Muscle layer of duodenum (tissue), 2 donors: ENCODE measurements around the gene DCTD.
A peak's percentile ranks its signal among the peaks of the same experiment; 100 is the strongest.

Experiments
- H3K27ac ChIP-seq: one replicate; pipeline ENCODE4 v1.7.0; 2013; ENCODE audit warnings: mild to moderate bottlenecking, low read length
- H3K27me3 ChIP-seq: one replicate; pipeline ENCODE4 v1.7.0; 2013; ENCODE audit warnings: low read depth, mild to moderate bottlenecking, control low read depth, low read length
- H3K36me3 ChIP-seq, 2 donors: one replicate each; pipeline ENCODE4 v1.7.0; 2013; ENCODE audit warnings: low read length in 2 of 2, control low read depth in 1 of 2, mild to moderate bottlenecking in 1 of 2; ENCODE audit not compliant: insufficient read depth in 2 of 2, control insufficient read depth in 1 of 2
- H3K4me1 ChIP-seq, 2 donors: one replicate each; pipeline ENCODE4 v1.7.0; 2013; ENCODE audit warnings: low read length in 2 of 2, mild to moderate bottlenecking in 2 of 2, control low read depth in 1 of 2, moderate library complexity in 1 of 2; ENCODE audit not compliant: insufficient read depth in 2 of 2, control insufficient read depth in 1 of 2
- H3K4me3 ChIP-seq, 2 donors: one replicate each; pipeline ENCODE4 v1.7.0; 2013; ENCODE audit warnings: low read length in 2 of 2, low read depth in 1 of 2, mild to moderate bottlenecking in 1 of 2
- H3K9me3 ChIP-seq, 2 donors: one replicate each; pipeline ENCODE4 v1.7.0; 2013; ENCODE audit warnings: low read length in 2 of 2, control low read depth in 1 of 2, mild to moderate bottlenecking in 1 of 2; ENCODE audit not compliant: control insufficient read depth in 1 of 2
- donor health status: healthy.

The DCTD gene

GRCh38 chr4:182888891-182889290, 28.3 kb downstream of the DCTD start:
- Histone ChIP-seq H3K9me3 (peaks cover 0 to 7% of the 10 kb centered on the region in 2 donors), H3K27ac (no peak overlapping the region), H3K4me3 (no peak overlapping the region), H3K36me3 (peaks cover 50 to 54% of the 10 kb centered on the region in 2 donors), H3K4me1 (peaks cover 0 to 13% of the 10 kb centered on the region in 2 donors), H3K27me3 (no peaks in the 10 kb centered on the region)

- peaks cover 0 to 16% of the 10 kb centered on the region in 2 donors for H3K4me1 ChIP-seq
- no peaks in the 10 kb centered on the region for H3K27me3 ChIP-seq
- H3K36me3 ChIP-seq: peaks cover 37 to 42% of the 10 kb centered on the region in 2 donors
- peaks cover 0 to 7% of the 10 kb centered on the region in 2 donors for H3K9me3 ChIP-seq
- H3K27ac ChIP-seq: no peak overlapping the region
- no peak overlapping the region for H3K4me3 ChIP-seq
These were observed 30.4 kb downstream of the DCTD start for GRCh38 chr4:182886768-182887167.

GRCh38 chr4:182886205-182886604, 31.0 kb downstream of the DCTD start:
- peaks cover 0 to 18% of the 10 kb centered on the region in 2 donors for H3K4me1 ChIP-seq
- peaks cover 0 to 7% of the 10 kb centered on the region in 2 donors for H3K9me3 ChIP-seq
- no peak overlapping the region for H3K4me3 ChIP-seq
- no peak overlapping the region for H3K27ac ChIP-seq
- peaks cover 34 to 39% of the 10 kb centered on the region in 2 donors for H3K36me3 ChIP-seq
- no peaks in the 10 kb centered on the region for H3K27me3 ChIP-seq

DNA sequence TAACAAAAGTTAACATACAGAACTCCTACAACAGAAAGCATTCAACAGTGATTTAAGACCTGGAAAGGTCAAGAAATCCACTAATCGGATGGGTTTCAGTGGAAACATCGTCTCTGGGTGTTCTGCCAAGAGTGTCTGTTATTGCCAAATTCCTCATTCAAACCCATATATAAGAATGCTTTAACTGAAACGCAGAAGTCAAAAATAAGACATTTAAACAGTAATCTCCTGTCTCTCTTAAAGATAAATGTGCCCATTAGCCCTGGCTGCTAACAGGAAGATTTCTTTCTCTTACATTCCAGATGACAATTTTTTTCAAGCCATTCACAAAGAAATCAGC, 31.5 kb downstream of the DCTD start:
- H3K4me3 ChIP-seq: no peak overlapping the region
- peaks cover 0 to 23% of the 10 kb centered on the region in 2 donors for H3K4me1 ChIP-seq
- peaks cover 0 to 7% of the 10 kb centered on the region in 2 donors for H3K9me3 ChIP-seq
- peaks cover 29 to 34% of the 10 kb centered on the region in 2 donors for H3K36me3 ChIP-seq
- no peaks in the 10 kb centered on the region for H3K27me3 ChIP-seq
- H3K27ac ChIP-seq: no peak overlapping the region

GRCh38 chr4:182885022-182885737, 32.0 kb downstream of the DCTD start:
- Histone ChIP-seq H3K36me3 (peaks cover 24 to 31% of the 10 kb centered on the region in 2 donors), H3K27ac (no peak overlapping the region), H3K9me3 (peaks cover 0 to 7% of the 10 kb centered on the region in 2 donors), H3K4me1 (peaks cover 0 to 28% of the 10 kb centered on the region in 2 donors), H3K4me3 (no peak overlapping the region), H3K27me3 (no peaks in the 10 kb centered on the region)

- H3K36me3 ChIP-seq: peaks cover 14 to 20% of the 10 kb centered on the region in 2 donors
- H3K9me3 ChIP-seq: peaks cover 0 to 7% of the 10 kb centered on the region in 2 donors
- H3K4me1 ChIP-seq: peaks cover 0 to 28% of the 10 kb centered on the region in 2 donors
- H3K27me3 ChIP-seq: no peaks in the 10 kb centered on the region
- no peak overlapping the region for H3K27ac ChIP-seq
- no peak overlapping the region for H3K4me3 ChIP-seq
These were observed 33.1 kb downstream of the DCTD start for GRCh38 chr4:182884040-182884439.

DNA sequence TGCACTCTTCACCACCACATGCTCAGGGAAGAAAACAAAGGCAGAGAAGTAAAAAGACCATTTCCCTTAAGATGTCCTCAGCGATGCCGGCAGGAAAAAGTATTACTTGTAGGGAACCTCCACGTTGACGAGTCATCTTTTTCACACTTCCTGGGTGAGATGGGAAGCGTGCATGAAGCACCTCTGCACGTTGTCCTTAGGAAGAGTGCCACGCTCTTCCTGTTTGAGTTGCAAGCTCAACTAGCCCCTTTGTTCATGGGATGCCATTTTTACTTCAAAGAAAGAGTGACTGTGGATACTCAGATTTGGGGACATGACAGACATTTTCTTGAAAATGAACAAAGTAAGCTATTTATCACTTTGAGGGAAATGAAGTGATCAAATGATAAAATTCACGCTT, 33.8 kb downstream of the DCTD start:
- Histone ChIP-seq H3K27ac (no peak overlapping the region), H3K9me3 (peaks cover 0 to 7% of the 10 kb centered on the region in 2 donors), H3K36me3 (peaks cover 10 to 14% of the 10 kb centered on the region in 2 donors), H3K4me3 (no peak overlapping the region), H3K4me1 (peaks cover 0 to 28% of the 10 kb centered on the region in 2 donors), H3K27me3 (no peaks in the 10 kb centered on the region)

DNA sequence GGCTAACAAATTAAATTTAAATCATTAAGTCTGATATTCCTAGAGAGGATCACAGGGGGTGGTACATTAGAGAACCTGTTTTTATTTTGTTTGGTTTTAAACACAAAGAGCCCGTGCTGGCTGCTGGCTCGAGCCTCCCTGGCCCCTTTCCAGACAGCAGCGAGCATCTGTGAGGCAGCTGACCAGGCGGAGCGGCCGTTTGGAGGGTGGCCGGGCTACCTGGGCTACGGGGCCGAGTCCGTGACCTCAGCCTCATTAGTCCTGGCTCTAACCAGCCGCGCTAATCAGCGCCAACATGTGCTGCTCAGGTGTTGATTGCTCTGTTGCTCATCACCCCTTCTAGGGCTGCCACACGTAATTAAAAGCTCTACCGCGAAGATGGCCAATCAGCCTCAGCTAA, 35.3 kb downstream of the DCTD start:
- no peak overlapping the region for H3K27ac ChIP-seq
- peaks cover 7 to 13% of the 10 kb centered on the region in 2 donors for H3K36me3 ChIP-seq
- H3K27me3 ChIP-seq: no peaks in the 10 kb centered on the region
- no peak overlapping the region for H3K4me3 ChIP-seq
- peaks cover 0 to 28% of the 10 kb centered on the region in 2 donors for H3K4me1 ChIP-seq
- H3K9me3 ChIP-seq: peaks cover 0 to 7% of the 10 kb centered on the region in 2 donors

DNA sequence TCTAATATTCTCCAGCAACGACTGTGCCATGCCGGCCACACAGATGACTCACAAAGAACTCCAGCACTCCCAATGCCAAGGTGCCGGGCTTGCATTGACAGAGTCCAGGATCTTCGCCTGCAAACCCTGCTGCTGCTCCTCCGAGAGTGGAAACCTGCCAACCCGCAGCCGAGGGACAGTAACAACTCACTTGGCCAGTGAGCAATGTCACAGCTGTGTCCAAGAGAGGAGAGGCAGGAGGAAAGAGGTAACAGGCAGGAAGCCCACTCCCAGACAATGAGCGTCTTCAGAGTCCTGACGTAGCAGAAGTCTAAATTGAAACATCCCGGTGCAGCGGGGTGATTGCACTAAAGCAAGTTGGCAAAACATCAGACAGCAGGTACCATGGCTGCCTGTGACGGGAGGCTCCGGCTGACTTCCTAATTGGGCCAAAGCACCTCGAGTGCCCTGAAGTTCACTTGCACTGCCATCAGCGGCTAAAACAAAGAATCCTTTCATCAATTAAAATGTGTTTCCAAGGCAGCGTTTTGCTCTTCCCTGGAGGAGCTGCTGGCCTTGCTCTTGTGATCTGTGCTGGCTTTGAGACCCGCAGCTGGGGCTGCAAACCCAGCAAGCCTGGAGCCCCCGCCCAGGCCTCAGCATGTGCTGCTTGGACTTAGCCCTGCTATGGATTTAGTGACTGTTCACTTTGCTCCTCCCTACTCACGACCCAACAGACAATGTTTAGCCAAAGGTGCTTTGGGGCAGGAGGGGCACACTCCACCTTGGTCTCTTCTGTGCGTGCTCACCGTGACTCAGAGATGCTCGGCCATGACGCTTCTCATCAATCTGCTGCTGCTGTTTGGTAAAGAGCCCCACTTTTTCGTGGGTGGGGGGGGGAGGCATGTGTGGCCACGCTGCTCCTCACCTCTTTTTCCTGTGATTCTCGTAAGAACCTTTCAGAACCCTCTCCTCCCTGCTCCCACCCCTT, 36.5 kb downstream of the DCTD start:
- Histone ChIP-seq H3K4me3 (peak overlapping the region; percentile 14 to 46), H3K27ac (no peak overlapping the region)

GRCh38 chr4:182879913-182880312, 37.3 kb downstream of the DCTD start:
- H3K4me3 ChIP-seq: peak overlapping the region; percentile 14 to 46
- peaks cover 0 to under 1% of the 10 kb centered on the region in 2 donors for H3K9me3 ChIP-seq
- H3K27ac ChIP-seq: no peak overlapping the region
- H3K36me3 ChIP-seq: peaks cover 3 to 9% of the 10 kb centered on the region in 2 donors
- H3K4me1 ChIP-seq: peaks cover 0 to 15% of the 10 kb centered on the region in 2 donors
- no peaks in the 10 kb centered on the region for H3K27me3 ChIP-seq

More for the DNA sequence above, 36.5 kb downstream of the DCTD start:
- Histone ChIP-seq H3K36me3 (peaks cover 7 to 13% of the 10 kb centered on the region in 2 donors), H3K9me3 (peaks cover 0 to 7% of the 10 kb centered on the region in 2 donors), H3K4me1 (peaks cover 0 to 23% of the 10 kb centered on the region in 2 donors), H3K27me3 (no peaks in the 10 kb centered on the region)
